ENCODE measurements around the gene COL5A1. TPM values are rescaled to one million over a fixed set of nuclear protein-coding genes. Genes with fewer than 3 reads are reported as not detected.

The COL5A1 gene
- total RNA-seq, 4 donors from 2014 or later = 7.1 to 69.3 (median 16.1) TPM

- WGBS, 2 donors (ENCODE audit: low coverage in 1 of 2) = 79 to 82% methylated on average over 8 to 22 of the region's 22 CpGs
- H3K4me3 ChIP-seq = no peak overlapping the region
- in situ Hi-C loops (cut with MboI; ENCODE audit: low pct_ligation_motif_present in 1 of 4, low pct_unique_long_range_greater_than_20kb in 1 of 4, low sequenced_read_pairs in 3 of 4) = no loop called here
- no peak for DNase-seq
- no peak overlapping the region for H3K27ac ChIP-seq
- intact Hi-C loops (cut with DNase I; ENCODE audit: low total_unique reads) = no loop called here
- H3K4me1 ChIP-seq = no peaks in the 10 kb centered on the region
- H3K9me3 ChIP-seq = no peaks in the 10 kb centered on the region
- TF ChIP-seq EP300 (IDR thresholded peaks at IDR 0.05; ENCODE audit: low read depth) = no peak
- no peak for TF ChIP-seq CTCF (IDR thresholded peaks at IDR 0.05)
- TF ChIP-seq POLR2AphosphoS5 (IDR thresholded peaks at IDR 0.05) = no peak
- no peak for TF ChIP-seq POLR2A (IDR thresholded peaks at IDR 0.05)
- no peaks in the 10 kb centered on the region for H3K36me3 ChIP-seq
- H3K27me3 ChIP-seq = no peaks in the 10 kb centered on the region
Observed at GRCh38 chr9:134625361-134626068, 16.1 kb upstream of the COL5A1 start.

- Histone ChIP-seq H3K4me3 (no peak overlapping the region), H3K36me3 (no peaks in the 10 kb centered on the region), H3K4me1 (no peaks in the 10 kb centered on the region), H3K27me3 (no peaks in the 10 kb centered on the region), H3K9me3 (no peaks in the 10 kb centered on the region), H3K27ac (no peak overlapping the region)
- intact Hi-C loops (cut with DNase I; ENCODE audit: low total_unique reads) = no loop called here
- TF ChIP-seq CTCF (IDR thresholded peaks at IDR 0.05) (no peak), POLR2A (IDR thresholded peaks at IDR 0.05) (no peak), EP300 (IDR thresholded peaks at IDR 0.05; ENCODE audit: low read depth) (no peak)
- 58 to 85% methylated on average over 2 to 7 of the region's 7 CpGs for WGBS, 2 donors (ENCODE audit: low coverage in 1 of 2)
- in situ Hi-C loops (cut with MboI; ENCODE audit: low pct_ligation_motif_present in 1 of 4, low pct_unique_long_range_greater_than_20kb in 1 of 4, low sequenced_read_pairs in 3 of 4) = no loop called here
- DNase-seq = no peak
Observed at GRCh38 chr9:134626069-134626423, 15.6 kb upstream of the COL5A1 start.

DNA sequence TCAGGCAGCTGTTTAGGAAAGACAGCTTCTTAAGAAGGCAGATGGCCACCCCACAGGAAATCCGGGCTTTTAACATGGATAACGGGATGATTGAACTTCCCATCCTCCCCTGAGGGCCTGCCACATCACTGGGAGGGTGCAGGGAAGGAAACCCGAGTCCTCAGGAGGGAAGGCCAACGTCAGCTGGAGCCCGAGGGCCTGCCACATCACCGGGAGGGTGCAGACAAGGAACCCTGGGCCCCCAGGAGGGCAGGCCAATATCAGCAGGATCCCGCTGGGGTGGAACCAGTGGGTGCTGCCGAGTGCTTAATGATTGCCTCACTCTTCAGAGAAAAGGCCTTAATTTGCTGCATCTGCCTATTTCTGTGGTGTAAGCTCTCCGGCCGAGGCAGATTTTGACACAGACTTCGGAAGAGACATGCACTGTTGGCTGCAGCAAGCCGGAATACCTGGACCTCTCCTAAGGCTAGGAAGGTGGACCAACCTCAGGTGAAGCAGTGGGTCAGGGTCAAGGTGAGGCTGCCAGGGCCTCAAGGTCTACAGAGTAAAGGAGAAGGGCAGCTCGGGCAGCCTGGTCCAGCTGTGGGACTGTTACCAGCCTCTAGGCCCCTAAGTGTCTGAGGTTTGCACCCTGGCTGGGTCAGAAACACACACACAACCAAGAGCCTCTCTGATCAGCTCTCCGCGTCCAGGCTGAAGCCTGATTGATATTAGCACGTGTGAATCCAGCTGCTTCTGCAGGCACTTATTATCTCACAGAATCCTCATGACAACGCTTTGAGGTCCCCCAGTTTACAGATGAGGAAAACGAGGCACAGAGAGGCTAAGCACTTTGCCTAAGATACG lies 14.8 kb upstream of the COL5A1 start:
- H3K4me1 ChIP-seq = no peaks in the 10 kb centered on the region
- no peaks in the 10 kb centered on the region for H3K9me3 ChIP-seq
- intact Hi-C loops (cut with DNase I; ENCODE audit: low total_unique reads) (no loop called here), in situ Hi-C loops (cut with MboI; ENCODE audit: low pct_ligation_motif_present in 1 of 4, low pct_unique_long_range_greater_than_20kb in 1 of 4, low sequenced_read_pairs in 3 of 4) (no loop called here)
- no peaks in the 10 kb centered on the region for H3K27me3 ChIP-seq
- no peak for TF ChIP-seq CTCF (IDR thresholded peaks at IDR 0.05)
- TF ChIP-seq POLR2A (IDR thresholded peaks at IDR 0.05) = no peak
- no peak for TF ChIP-seq POLR2AphosphoS5 (IDR thresholded peaks at IDR 0.05)
- no peak for TF ChIP-seq EP300 (IDR thresholded peaks at IDR 0.05; ENCODE audit: low read depth)
- H3K27ac ChIP-seq = no peak overlapping the region
- WGBS, 2 donors (ENCODE audit: low coverage in 1 of 2) = 66% methylated on average over 19 of the region's 19 CpGs; no CpG with 5 or more reads in 1 of the 2 donors
- no peak overlapping the region for H3K4me3 ChIP-seq
- DNase-seq = no peak
- no peaks in the 10 kb centered on the region for H3K36me3 ChIP-seq

DNA sequence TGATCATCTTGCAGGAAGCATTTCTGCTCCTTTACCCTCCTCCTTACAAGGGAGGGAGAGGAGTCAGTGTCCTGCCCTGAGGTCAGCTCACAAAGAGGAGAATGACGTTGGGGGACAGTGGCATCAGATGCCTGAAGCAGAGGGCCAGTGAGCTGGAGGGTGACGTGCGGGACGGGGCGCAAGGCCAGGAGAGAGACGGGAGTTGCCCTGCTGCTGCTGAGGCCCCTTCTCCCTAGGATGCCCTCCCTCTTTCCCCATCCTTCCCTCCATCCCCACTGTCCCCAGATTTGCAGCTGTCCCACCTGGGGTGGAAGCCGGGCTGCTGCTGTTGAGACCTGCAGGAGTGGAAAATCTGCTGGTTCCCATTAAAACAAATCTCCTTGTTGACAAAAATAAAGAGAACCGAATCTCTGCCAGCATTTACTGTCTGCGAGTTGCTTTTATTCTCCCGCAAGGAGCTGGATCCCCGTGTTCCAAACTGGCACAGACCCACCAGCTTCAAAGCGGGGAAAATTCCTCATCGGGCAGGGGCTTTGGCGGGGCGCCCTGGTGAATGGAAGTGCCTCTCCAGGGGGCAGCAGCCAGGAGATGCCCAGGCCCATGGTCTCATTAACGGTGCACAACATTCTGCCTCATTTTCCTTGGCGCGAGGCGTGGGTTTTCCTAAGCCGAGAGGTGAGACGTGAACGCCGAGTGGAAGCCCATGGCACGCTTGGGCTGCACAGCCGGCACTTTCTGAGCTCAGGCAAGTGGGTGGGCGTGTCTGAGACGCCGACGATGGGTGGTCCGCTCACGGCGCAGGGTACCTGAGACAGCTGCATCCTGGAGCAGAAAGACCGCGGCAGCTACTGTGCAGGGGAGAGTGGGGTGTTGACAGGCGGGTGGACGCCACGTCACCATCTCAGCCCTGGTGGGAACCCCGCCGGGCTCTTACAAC lies 13.9 kb upstream of the COL5A1 start:
- H3K27me3 ChIP-seq = no peaks in the 10 kb centered on the region
- no peak for DNase-seq
- in situ Hi-C loops (cut with MboI; ENCODE audit: low pct_ligation_motif_present in 1 of 4, low pct_unique_long_range_greater_than_20kb in 1 of 4, low sequenced_read_pairs in 3 of 4) = no loop called here
- H3K36me3 ChIP-seq = no peaks in the 10 kb centered on the region
- no peak overlapping the region for H3K27ac ChIP-seq
- intact Hi-C loops (cut with DNase I; ENCODE audit: low total_unique reads) = no loop called here
- H3K4me3 ChIP-seq = no peak overlapping the region
- TF ChIP-seq POLR2AphosphoS5 (IDR thresholded peaks at IDR 0.05) (no peak), EP300 (IDR thresholded peaks at IDR 0.05; ENCODE audit: low read depth) (no peak)
- H3K9me3 ChIP-seq = no peaks in the 10 kb centered on the region
- no peaks in the 10 kb centered on the region for H3K4me1 ChIP-seq
- 78% methylated on average over 26 of the region's 39 CpGs; no CpG with 5 or more reads in 1 of the 2 donors for WGBS, 2 donors (ENCODE audit: low coverage in 1 of 2)
